ENCODE measurements around the gene LIMS1.
"Not testable (repeated sequence)": the region's sequence is repeated elsewhere in the genome, so short reads cannot be mapped to it uniquely, and the experiment has no call there.

The LIMS1 gene

GRCh38 chr2:108701208-108701607 lies 166.9 kb downstream of the LIMS1 start:
- no peaks in the 10 kb centered on the region for H3K4me1 Mint-ChIP-seq
- no peak for TF ChIP-seq CTCF (IDR thresholded peaks at IDR 0.05)
- no peak overlapping the region for H3K4me3 Mint-ChIP-seq
- peaks cover 5% of the 10 kb centered on the region for H3K9me3 Mint-ChIP-seq
- DNase-seq, result no peak
- H3K27ac Mint-ChIP-seq, result no peak overlapping the region
- H3K36me3 Mint-ChIP-seq (ENCODE audit: low read depth), result no peaks in the 10 kb centered on the region
- H3K27me3 Mint-ChIP-seq (ENCODE audit: low read depth, poor library complexity), result peaks cover 18% of the 10 kb centered on the region

GRCh38 chr2:108701806-108702205 lies 167.5 kb downstream of the LIMS1 start:
- H3K4me3 Mint-ChIP-seq, result no peak overlapping the region
- TF ChIP-seq CTCF (IDR thresholded peaks at IDR 0.05), result no peak
- DNase-seq, result no peak
- peaks cover 23% of the 10 kb centered on the region for H3K27me3 Mint-ChIP-seq (ENCODE audit: low read depth, poor library complexity)
- H3K9me3 Mint-ChIP-seq, result peaks cover 5% of the 10 kb centered on the region
- H3K27ac Mint-ChIP-seq, result no peak overlapping the region
- no peaks in the 10 kb centered on the region for H3K4me1 Mint-ChIP-seq
- no peaks in the 10 kb centered on the region for H3K36me3 Mint-ChIP-seq (ENCODE audit: low read depth)

DNA sequence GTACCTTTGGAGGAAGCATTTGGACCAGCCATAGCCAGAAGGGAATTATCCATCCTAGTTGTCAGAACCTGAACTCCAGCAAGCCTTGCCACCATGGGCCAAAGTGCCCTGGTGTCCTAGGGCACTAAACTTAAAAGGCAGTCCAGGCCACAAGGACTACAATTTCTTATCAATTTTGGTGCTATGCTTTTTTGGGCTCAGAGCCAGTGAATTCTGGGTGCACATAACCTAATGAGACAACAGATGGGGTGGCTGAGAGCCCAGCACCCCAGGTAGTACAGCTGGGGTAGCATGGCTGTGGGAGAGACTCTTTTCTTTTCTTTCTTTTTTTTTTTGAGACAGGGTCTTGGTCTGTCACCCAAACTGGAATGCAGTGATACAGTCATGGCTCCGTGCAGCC lies 170.6 kb downstream of the LIMS1 start:
- H3K4me1 Mint-ChIP-seq, result no peaks in the 10 kb centered on the region

DNA sequence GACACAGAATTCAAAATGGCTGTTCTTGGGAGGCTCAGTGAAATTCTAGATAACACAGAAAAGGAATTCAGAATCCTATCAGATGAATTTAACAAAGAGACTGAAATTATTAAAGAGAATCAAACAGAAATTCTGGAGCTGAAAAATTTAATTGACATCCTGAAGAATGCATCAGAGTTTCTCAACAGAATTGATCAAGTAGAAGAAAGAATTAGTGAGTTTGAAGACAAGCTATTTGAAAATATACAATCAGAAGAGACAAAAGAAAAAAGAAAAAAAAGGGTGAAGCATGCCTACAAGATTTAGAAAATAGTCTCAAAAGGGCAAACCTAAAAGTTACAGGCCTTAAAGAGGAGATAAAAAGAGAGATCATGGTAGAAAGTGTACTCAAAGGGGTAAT lies 173.0 kb downstream of the LIMS1 start:
- no peak for TF ChIP-seq CTCF (IDR thresholded peaks at IDR 0.05)
- H3K4me1 Mint-ChIP-seq, result no peaks in the 10 kb centered on the region
- peaks cover 38% of the 10 kb centered on the region for H3K9me3 Mint-ChIP-seq
- H3K4me3 Mint-ChIP-seq, result no peak overlapping the region
- DNase-seq, result no peak
- no peak overlapping the region for H3K27ac Mint-ChIP-seq
- H3K27me3 Mint-ChIP-seq (ENCODE audit: low read depth, poor library complexity), result peaks cover 37% of the 10 kb centered on the region
- H3K36me3 Mint-ChIP-seq (ENCODE audit: low read depth), result peaks cover 10% of the 10 kb centered on the region

More for the DNA sequence above, 170.6 kb downstream of the LIMS1 start:
- no peak for DNase-seq
- Mint-ChIP-seq H3K36me3 (ENCODE audit: low read depth) (peaks cover 10% of the 10 kb centered on the region), H3K27ac (no peak overlapping the region), H3K27me3 (ENCODE audit: low read depth, poor library complexity) (peaks cover 31% of the 10 kb centered on the region), H3K4me3 (no peak overlapping the region), H3K9me3 (peaks cover 27% of the 10 kb centered on the region)
- no peak for TF ChIP-seq CTCF (IDR thresholded peaks at IDR 0.05)

DNA sequence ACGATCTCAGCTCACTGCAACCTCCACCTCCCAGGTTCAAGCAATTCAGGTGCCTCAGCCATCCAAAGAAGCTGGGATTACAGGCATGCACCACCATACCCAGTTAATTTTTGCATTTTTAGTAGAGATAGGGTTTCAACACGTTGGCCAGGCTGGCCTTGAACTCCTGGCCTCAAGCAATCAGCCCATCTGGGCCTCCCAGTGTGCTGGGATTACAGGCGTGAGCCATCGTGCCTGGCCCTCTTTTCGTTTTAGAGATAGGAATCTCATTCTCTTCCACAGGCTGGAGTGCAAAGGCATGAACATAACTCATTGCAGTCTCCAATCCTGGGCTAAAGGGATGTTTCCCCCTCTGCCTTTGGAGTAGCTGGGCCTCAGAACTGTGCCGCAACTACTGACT lies 182.7 kb downstream of the LIMS1 start:
- H3K4me3 Mint-ChIP-seq; H3K9me3 Mint-ChIP-seq; H3K27ac Mint-ChIP-seq; DNase-seq; H3K36me3 Mint-ChIP-seq (ENCODE audit: low read depth): not testable (repeated sequence)
- Mint-ChIP-seq H3K27me3 (ENCODE audit: low read depth, poor library complexity) (peaks cover 11% of the 10 kb centered on the region), H3K4me1 (peaks cover 18% of the 10 kb centered on the region)

DNA sequence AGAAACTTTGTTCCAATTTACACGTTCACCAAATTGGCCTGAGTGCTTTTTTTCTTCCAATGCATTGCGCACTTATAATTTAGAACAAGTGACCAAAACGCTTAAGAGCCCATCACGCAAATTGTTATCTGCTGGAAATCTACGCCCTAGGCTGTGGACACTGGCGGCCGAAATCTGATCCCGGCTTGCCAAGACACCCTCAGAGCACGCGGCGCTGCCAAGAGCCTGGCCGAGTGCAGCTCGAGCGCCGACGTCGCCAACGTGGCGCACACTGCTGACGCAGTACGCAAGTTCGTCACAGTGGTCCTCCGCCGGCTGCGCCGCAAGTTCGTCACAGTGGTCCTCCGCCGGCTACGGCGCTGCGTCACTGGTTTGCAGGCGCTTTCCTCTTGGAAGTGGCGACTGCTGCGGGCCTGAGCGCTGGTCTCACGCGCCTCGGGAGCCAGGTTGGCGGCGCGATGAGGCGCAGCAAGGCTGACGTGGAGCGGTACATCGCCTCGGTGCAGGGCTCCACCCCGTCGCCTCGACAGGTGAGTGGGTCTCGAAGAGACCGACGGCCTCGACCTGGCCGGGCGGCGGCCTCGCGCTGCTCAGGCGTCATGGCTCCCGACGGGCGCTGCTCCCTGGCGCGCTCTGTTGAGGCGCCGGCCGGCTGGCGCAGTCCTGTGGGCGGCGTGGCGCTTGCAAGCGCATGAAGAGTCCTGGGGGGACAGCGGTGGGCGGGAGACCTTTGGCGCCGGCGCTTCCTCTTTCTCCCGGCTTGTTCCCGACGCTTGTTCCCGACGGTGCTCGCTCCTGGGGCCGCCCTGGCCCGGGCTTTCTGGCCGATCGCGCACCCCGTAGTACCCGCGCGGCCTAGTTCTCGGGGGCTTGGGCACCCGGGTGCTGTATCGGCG lies 185.1 kb downstream of the LIMS1 start, which contains the start of gene RANBP2:
Gene RANBP2 (plus strand): TSS at position 334 of the 896 bp plus-strand sequence. CDS start 125 bp downstream, at position 459.
- no peak for TF ChIP-seq CTCF (IDR thresholded peaks at IDR 0.05)
- H3K27ac Mint-ChIP-seq, result peak within 1 kb of the TSS; percentile 98
- H3K4me3 Mint-ChIP-seq, result peak within 1 kb of the TSS; percentile 87
- peaks cover 6% of the 10 kb centered on the region for H3K36me3 Mint-ChIP-seq (ENCODE audit: low read depth)
- DNase-seq, result peak; percentile 89
- H3K9me3 Mint-ChIP-seq, result no peaks in the 10 kb centered on the region
- H3K27me3 Mint-ChIP-seq (ENCODE audit: low read depth, poor library complexity), result peaks cover 14% of the 10 kb centered on the region
- peaks cover 19% of the 10 kb centered on the region for H3K4me1 Mint-ChIP-seq

DNA sequence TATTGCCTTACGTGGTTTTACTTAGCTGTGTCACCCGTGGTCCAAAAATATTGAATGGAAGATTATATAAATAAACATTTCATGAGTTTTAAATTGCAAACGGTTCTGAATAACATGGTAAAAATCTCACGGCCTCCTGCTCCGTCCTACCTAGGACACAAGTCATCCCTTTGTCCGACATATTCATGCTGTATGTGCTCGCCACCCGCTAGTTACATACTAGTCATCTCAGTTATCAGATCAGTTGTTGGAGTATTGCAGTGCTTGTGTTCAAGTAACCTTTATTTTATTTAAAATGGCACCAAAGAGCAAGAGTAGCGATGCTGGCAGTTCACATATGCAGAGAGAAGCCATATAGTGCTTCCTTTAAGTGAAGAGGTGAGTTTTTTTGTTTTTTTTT lies 191.8 kb downstream of the LIMS1 start:
- not testable (repeated sequence) for H3K27me3 Mint-ChIP-seq (ENCODE audit: low read depth, poor library complexity); DNase-seq; H3K27ac Mint-ChIP-seq; H3K4me3 Mint-ChIP-seq; H3K9me3 Mint-ChIP-seq
- H3K4me1 Mint-ChIP-seq, result peaks cover 11% of the 10 kb centered on the region
- peaks cover 30% of the 10 kb centered on the region for H3K36me3 Mint-ChIP-seq (ENCODE audit: low read depth)

DNA sequence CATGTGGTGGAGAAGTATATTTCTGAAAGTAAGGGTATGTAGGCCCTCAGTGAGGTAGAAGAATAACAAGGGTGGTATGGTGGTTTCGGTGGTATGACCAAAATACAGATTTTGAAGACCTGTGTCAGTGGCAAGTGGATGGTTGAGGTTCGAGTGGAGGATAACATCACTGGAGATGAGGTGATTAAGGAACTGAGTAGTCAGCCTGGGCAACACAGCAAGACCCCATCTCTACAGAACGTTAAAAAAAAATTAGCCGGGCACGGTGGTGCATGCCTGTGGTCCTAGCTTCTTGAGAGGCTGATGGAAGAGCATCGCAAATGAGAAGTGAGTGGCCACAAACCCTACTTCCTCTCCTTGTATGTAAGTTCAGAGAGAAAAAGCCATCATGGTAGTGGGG lies 200.4 kb downstream of the LIMS1 start:
- not testable (repeated sequence) for DNase-seq; H3K4me1 Mint-ChIP-seq; H3K9me3 Mint-ChIP-seq; H3K4me3 Mint-ChIP-seq; H3K27me3 Mint-ChIP-seq (ENCODE audit: low read depth, poor library complexity)
- Mint-ChIP-seq H3K27ac (peak overlapping the region; percentile 6), H3K36me3 (ENCODE audit: low read depth) (peaks cover 56% of the 10 kb centered on the region)

All from nephron progenitor cell (in vitro differentiated cells).